Measurements from ENCODE around the gene ARHGAP29.

DNA sequence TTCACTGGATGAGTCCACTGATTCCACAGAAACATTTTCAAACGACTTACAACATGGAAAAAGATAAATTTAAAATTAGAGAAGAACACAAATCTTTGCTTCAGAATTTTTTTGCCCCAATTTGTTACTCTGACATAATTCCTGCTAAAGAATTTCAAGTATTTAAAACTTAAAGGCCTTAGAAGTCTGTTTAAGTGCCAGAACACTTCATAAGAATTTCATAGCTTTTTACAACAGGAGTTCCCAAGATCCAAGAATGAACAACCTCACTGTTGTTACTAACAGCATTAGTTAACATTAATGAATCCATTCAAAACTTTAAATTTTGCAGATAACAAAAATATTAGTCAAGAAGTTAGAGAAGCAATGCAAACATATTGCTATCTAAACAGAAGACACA, 31.7 kb downstream of the ARHGAP29 start:
- TF ChIP-seq, protein P1, sequence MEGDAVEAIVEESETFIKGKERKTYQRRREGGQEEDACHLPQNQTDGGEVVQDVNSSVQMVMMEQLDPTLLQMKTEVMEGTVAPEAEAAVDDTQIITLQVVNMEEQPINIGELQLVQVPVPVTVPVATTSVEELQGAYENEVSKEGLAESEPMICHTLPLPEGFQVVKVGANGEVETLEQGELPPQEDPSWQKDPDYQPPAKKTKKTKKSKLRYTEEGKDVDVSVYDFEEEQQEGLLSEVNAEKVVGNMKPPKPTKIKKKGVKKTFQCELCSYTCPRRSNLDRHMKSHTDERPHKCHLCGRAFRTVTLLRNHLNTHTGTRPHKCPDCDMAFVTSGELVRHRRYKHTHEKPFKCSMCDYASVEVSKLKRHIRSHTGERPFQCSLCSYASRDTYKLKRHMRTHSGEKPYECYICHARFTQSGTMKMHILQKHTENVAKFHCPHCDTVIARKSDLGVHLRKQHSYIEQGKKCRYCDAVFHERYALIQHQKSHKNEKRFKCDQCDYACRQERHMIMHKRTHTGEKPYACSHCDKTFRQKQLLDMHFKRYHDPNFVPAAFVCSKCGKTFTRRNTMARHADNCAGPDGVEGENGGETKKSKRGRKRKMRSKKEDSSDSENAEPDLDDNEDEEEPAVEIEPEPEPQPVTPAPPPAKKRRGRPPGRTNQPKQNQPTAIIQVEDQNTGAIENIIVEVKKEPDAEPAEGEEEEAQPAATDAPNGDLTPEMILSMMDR (IDR thresholded peaks at IDR 0.05) = no peak
- TF ChIP-seq POLR2AphosphoS5 (IDR thresholded peaks at IDR 0.05; ENCODE audit: insufficient read depth in 1 of 2, low read depth in 1 of 2) = no peak
- no peak for TF ChIP-seq POLR2A (IDR thresholded peaks at IDR 0.05)

Data from vagina (tissue), 2 donors.